Myometrial cell (primary cell): Measurements from ENCODE around the gene TCEANC. TPM values are rescaled to one million over a fixed set of nuclear protein-coding genes. Genes with fewer than 3 reads are reported as not detected.

Experiments used
- total RNA-seq: library from RNA; depleted of rRNA; stranded (reverse); fragments of >200 nt; gene quantifications from 2 replicates; pipeline ENCODE4 v1.2.3, GENCODE V29; 2015

The TCEANC gene, protein sequence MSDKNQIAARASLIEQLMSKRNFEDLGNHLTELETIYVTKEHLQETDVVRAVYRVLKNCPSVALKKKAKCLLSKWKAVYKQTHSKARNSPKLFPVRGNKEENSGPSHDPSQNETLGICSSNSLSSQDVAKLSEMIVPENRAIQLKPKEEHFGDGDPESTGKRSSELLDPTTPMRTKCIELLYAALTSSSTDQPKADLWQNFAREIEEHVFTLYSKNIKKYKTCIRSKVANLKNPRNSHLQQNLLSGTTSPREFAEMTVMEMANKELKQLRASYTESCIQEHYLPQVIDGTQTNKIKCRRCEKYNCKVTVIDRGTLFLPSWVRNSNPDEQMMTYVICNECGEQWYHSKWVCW
- 1.7 and 3.7 TPM in 2 replicates for total RNA-seq

DNA sequence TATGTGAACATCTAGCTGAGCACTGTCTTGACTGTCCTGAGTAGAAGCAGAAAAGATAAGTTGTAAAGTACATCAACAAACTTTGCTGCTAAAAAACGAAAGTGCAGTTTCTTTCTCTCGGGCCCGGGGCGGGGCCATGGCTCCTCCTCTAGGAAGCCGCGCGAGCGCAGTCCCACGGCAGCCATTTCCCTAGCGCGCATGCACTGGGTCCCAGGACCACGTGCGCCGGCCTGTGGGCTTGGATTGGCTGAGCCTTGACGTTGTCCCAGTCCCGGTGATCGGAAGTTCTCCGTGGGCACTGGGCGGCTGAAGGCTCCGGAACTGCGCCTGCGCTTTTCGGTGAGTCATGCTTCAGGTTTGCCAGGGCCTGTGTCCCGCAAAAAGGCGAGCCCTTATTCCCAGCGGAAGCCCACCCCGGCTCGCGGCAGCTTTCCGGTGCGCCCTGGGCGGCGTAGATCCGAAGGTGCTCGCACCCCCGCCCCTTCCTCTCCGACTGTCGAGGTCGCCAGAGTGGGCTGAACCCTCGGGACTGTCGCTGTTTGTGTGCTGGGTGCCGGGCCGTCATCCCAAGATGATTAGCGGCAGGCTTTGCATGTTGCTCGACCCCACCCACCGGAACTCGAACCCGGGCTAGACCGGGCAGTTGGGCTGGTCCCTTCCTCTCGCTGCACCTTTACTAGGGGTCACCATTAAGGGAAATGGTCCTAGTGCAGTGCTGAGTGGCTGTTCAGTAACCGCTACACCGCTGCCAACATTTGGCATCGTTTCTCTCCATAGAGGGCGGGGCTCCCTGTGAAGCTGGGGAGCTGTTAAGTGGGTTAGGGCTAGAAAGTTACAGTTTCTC lies at the start of gene TCEANC:
TCEANC (plus strand) TSS at position 292 of the 844 bp plus-strand sequence. CDS start 9,368 bp downstream, outside the sequence.

DNA sequence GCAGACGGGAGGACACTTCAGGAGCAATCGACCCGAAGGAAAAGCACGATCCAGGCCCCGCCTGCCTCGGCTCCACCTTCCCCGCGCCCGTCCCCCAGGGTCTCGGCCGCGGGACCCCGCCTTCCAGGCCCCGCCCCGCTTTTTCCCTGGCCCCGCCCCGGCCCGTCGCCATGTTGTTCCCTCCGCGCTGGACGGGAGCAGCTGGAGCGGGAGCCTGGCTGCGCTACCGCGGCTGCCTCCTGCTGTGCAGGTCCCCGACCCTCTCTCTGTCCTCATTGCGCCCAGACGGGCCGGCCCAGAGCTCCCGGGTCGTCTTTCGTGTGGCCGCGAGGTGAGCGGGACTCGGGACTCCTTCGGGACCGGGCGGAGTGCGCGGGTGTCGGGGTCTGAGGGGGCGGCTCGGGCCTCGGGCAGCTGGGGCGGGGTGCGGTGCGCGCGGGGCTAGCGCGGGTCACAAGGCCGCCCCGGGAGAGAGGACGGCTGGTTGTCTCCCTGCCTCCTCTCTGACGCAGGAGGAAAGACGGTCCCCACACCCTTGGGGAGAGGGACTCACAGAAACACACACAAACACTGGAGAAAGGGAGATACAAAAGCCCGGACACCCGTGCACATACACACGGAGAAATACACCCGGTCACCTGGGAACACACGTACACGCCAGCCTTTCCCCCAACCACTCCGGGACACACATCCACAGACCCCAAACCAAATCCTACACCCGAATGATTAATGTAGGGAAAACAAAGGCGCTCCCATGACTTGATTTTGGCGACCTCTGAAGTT lies 36.2 kb downstream of the TCEANC start, which contains the start of gene RAB9A:
RAB9A (plus strand) TSS at position 171 of the 783 bp plus-strand sequence. CDS start 19,619 bp downstream, outside the sequence.

Other genes with a start within 250 kb of the TCEANC start
- not detected in 2 replicates for gene EGFL6, start 83.5 kb upstream of the TCEANC start, total RNA-seq
- gene RAB9A, start 36.0 kb downstream of the TCEANC start, total RNA-seq, result 23.6 and 48.7 TPM in 2 replicates
- gene TRAPPC2, start 81.5 kb downstream of the TCEANC start, total RNA-seq, result 11.2 and 15.9 TPM in 2 replicates
- gene OFD1, start 81.6 kb downstream of the TCEANC start, total RNA-seq, result 4.6 and 7.1 TPM in 2 replicates
- 0.29 and 0.35 TPM in 2 replicates for gene GPM6B, start 164.0 kb downstream of the TCEANC start, total RNA-seq